HUDEP-2 (cell line): Measurements from ENCODE around the gene CLMN.
"Not testable (repeated sequence)": the region's sequence is repeated elsewhere in the genome, so short reads cannot be mapped to it uniquely, and the experiment has no call there.

Source experiments
- DNase-seq, 76 experiments: peaks; one replicate each; lab custom pipeline; 2025; ENCODE audit not compliant: unreplicated experiment in 76 of 76; lab: John Stamatoyannopoulos, UW

The CLMN gene

GRCh38 chr14:95289323-95290010 lies 30.2 kb downstream of the CLMN start:
- no peak for DNase-seq

DNA sequence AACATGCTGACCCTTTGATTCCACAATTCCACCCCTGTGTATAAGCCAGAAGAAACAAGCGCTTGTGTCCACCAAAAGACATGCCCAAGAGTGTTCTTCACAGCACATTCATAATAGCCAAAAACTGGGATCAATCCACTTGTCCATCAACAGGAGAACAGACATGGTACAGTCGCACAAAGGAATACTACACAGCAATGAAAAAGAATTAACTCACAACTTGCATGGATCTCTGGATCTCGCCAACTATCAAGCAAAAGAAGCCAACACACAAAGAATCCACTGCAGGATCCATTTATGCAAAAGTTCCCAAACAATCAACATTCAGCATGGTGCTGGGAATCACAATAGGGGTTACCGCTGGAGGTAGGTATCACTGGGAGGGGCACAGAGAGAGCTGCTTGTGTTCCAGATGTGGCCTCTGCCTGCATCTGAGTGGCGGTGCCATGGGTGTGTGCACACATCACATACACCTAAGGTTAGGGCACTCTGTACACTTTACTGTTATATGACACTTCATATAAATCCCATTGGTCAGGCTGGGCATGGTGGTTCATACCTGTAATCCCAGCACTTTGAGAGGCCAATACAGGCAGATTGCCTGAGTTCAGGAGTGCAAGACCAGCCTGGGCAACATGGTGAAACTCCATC lies 30.9 kb downstream of the CLMN start:
- DNase-seq, result no peak

DNA sequence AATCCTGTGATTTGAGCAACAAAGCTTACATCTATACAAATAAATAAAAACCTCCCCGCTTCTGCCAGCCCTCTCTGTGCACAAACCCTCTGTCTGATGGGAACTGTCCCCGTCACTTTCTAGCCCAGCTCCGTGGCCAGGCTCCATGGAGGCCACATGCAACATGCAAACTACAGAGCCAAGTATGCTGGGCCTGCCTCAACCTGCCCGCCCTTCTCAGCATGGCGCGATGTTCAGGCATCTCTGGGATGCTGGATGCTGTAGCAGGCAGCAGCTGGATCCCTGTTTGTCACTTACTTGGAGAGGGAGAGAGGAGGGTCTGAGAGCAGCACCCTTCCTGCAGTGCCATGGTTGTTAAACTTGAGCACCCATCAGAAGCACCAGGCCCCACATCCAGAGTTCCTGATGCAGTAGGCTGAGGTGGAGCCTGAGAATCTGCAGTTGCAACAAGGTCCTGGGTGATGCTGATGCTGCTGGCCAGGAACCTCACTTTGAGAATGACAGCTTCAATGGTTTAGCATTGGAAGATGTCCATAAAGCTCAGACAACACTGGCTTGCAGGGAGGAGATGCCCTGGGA lies 32.4 kb downstream of the CLMN start:
- DNase-seq, result no peak

DNA sequence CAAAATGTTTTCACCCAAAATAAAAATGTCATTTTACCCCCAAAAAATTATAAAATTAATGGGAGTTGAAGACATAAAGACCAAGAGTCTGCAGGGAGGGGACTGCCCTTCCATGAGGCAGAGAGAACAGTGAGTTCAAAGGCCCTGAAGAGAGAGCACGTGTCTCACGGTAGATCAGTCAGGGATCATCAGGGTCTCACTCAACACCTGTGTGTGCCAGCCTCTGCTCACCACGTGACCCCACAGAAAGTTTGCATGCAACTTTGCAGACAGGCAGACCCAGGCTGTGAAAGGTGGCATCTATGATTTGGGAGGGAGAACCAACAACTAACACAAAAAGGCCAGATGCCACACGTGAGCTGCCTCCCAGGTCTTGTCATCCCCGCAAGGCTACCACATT lies 33.1 kb downstream of the CLMN start:
- no peak for DNase-seq

DNA sequence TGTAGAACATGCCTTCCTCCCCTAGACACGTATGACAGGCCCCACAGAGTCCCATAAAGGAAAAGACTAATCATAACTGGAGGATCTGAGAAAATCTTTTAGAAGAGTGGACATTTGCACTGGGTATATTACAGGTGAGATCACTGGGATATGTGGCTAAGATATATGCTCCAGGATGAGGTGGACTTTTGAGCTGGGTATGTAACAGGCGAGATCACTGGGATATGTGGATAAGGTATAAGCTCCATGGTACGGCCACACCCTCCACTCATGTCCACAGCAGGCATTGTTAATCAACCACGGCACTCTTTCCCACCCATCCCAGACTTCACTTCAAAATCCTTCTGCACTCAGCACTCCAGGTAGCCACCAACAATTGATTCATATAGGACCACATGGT lies 34.1 kb downstream of the CLMN start:
- DNase-seq, result no peak

- DNase-seq, result not testable (repeated sequence)
Measured at GRCh38 chr14:95283802-95284201, 35.9 kb downstream of the CLMN start.

GRCh38 chr14:95282986-95283380 lies 36.7 kb downstream of the CLMN start:
- DNase-seq, result not testable (repeated sequence)

DNA sequence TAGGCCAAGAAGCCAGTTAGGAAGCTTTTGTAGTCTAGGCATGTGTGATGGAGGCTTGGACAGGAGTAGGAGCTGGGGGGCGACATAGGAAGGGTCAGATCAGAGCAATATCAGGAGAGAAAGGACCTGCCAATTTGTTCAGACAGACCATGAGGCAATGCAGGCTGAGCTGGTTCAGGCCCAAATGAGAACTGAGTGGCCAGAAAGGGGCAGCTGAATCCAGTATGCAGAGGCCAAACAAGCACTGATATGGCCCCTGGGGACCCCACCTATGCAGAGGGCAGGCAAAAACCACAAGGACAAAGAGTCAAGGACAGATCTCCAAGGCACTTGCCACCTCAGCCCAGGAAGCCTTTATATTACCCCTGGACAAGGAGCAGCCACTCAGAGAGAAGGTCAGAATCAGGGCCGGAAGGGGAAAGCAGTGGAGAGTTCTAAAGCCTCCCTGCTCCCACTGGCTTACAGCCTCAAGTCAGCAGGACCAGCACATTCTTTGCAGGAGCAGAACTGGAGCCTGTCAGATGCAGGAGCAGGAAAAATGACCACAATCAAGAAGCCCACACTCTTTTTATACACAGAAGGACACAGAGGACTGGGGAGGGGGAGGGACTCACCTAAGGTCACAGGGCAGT lies 37.2 kb downstream of the CLMN start:
- DNase-seq, result no peak

GRCh38 chr14:95281560-95282176 lies 38.0 kb downstream of the CLMN start:
- no peak for DNase-seq

GRCh38 chr14:95275494-95275893 lies 44.2 kb downstream of the CLMN start:
- no peak for DNase-seq

DNA sequence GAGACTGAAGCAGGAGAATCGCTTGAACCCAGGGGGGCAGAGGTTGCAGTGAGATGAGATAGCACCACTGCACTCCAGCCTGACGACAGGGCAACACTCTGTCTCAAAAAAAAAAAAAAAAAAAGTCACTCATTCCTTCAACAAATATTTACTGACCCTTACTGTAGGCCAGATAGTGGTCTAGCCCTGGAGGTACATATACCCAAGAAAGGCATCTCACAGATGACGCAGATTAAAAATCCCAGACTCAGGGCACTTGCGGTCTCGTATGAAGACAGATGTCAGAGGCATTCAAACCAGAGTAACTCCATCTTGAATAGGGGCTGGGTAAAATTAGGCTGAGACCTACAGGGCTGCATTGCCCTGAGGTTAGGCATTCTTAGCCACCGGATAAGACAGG lies 44.8 kb downstream of the CLMN start:
- no peak for DNase-seq

GRCh38 chr14:95274279-95274678 lies 45.4 kb downstream of the CLMN start:
- no peak for DNase-seq

DNA sequence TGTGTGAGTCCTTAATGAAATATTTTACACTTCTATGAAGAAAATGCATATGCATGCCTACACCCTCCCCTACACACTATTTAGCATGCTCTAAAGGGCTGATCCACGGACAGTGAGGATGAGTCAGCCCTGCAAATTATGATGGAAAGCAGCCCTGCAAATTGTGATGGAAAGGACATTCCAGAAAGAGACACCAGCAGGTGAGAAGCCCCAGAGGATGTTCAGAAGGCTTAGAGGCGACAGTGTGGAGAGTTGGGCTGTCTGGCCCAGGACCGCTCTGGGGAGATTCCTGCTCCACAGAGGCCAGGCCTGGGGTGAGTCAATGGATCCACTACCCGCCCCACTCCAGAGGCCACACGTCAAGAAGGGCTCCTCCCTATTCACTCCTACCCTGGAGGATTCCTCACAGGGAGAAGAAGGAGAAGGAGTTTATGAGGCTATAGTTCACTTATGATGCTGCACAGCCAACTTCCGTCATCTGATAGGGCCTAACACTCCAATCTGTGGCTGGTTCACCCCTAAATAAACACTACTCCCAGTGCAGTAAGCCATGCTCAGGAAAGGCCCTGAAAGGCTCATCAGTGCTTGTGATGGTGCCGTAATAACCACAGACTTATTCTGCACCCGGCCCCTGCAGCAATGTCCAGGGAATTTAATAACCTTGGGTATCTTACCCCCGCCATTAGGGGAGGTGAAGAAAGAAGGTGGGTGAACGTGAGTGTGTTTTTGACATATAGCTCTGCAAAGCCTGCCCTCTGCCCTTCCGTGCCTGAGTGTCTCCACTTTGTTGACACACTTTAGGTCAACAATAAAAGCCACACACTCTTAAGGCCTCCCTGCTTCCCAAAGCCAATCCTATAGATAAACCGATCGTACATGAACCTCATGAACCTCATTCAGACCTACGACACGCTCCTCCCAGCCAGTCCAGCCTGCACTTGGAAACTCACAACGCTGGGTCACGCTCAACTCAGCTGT lies 46.4 kb downstream of the CLMN start:
- DNase-seq, result no peak

GRCh38 chr14:95272057-95272456 lies 47.7 kb downstream of the CLMN start:
- no peak for DNase-seq

GRCh38 chr14:95270203-95270602 lies 49.5 kb downstream of the CLMN start:
- no peak for DNase-seq

GRCh38 chr14:95269493-95269892 lies 50.2 kb downstream of the CLMN start:
- DNase-seq, result no peak

GRCh38 chr14:95268350-95268749 lies 51.4 kb downstream of the CLMN start:
- DNase-seq, result no peak

DNA sequence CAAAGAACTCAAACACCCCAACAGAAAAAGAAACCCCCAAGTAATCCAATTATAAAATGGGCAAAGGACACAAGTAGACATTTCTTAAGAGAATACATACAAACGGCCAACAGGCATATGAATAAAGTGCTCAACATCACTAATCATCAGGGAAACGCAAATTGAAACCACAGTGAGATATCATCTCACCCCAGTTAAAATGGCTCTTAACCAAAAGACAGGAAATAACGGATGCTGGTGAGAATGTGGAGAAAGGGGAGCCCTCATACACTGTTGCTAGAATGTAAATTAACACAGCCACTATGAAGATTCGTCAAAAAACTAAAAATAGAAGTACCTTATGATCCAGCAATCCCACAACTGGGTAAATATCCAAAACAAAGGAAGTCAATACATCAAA lies 52.4 kb downstream of the CLMN start:
- DNase-seq, result no peak

DNA sequence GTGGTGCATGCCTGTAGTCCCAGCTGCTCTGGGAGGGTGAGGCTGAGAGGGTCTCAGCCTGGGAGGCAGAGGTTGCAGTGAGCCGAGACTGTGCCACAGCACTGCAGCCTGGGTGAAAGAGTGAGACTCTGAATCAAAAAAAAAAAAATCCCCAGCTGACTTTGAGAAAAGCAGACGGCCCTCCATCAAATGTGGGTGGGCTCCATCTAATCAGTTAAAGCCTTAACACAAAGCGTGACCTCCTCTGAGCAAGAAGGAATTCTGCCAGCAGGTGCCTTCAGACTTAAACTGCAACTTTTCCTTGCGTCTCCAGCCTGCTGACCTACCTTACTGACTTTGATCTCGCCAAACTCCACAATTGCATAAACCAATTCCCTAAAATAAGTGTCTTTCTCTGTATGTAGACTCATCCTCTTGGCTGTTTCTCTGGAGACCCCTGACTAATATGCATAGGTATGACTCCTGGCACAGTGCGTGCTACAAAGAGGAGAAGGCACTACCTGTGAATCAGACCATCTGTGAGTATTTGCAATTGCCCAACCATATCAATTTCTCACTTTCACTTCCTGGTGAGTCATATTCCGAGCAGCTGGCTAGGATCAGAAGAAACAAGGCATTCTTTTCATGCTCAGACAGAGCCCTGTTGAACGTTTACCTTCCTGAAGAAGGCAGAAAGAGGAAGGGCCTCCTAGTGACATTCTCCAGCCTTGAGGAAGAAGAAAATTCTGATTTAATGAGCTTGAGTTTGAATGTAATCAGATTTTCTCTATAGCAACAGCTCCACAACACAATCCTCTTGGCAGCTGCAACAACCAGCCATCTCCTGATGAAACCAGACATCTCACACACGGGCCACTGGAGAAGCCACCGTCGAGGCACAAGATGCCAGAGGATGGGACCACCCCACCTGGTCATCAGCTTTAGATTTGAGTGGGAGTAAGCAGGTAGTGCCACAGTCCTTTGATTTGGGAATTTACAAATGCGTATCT lies 54.3 kb downstream of the CLMN start:
- no peak for DNase-seq
